WERI-Rb-1 (cell line): ENCODE results near the gene STX10.
A peak's percentile ranks its signal among the peaks of the same experiment; 100 is the strongest.

Experiments used
- DNase-seq: peaks from one replicate; pipeline ENCODE4 v3.0.0-alpha.2; 2020
- H3K27ac ChIP-seq: fragments of 250-450 bp; sonication (Bioruptor Pico); 2 replicates; pipeline ENCODE4 v1.5.1; 2020; ENCODE audit warnings: mild to moderate bottlenecking, moderate library complexity
- H3K27me3 ChIP-seq: fragments of 250-450 bp; sonication (Bioruptor Pico); 2 replicates; pipeline ENCODE4 v1.5.1; 2021; ENCODE audit warnings: mild to moderate bottlenecking, low read depth, moderate library complexity; ENCODE audit not compliant: insufficient read depth, severe bottlenecking
- H3K36me3 ChIP-seq: fragments of 250-450 bp; sonication (Bioruptor Pico); 2 replicates; pipeline ENCODE4 v1.5.1; 2020; ENCODE audit warnings: mild to moderate bottlenecking, moderate library complexity
- H3K4me3 ChIP-seq: 2 replicates; pipeline ENCODE4 v1.5.1; 2011; ENCODE audit warnings: low read depth, mild to moderate bottlenecking, control low read depth, low read length
- H3K9me3 ChIP-seq: fragments of 250-450 bp; sonication (Bioruptor Pico); 2 replicates; pipeline ENCODE4 v1.5.1; 2021; ENCODE audit warnings: mild to moderate bottlenecking, moderate library complexity; ENCODE audit not compliant: severe bottlenecking
- TF ChIP-seq, protein P1 (sequence below): IDR thresholded peaks from 2 replicates; pipeline ENCODE4 v1.5.1; 2011; ENCODE audit warnings: low read depth, mild to moderate bottlenecking, control low read depth, inconsistent platforms, low read length

The STX10 gene

DNA sequence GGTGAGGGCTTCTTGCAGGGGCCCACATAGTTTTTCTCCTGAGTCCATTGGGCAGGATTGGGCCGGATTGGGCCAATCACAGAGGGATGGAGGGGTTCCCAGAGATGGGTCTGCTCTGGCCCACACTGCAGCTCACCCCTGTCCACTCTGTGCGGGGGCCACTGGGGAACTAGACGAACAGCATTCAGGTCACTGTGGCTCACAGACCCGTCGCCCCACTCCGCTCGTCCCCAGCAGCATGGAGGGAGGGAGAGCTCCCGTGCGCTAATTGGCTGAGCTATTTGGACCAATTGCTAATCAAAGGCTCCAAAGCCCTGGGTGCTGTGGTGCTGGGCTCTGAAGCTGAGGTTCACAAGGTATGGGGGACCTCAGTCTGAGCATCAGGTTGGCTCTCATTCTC lies 20.8 kb downstream of the STX10 start:
- Histone ChIP-seq H3K9me3 (no peaks in the 10 kb centered on the region), H3K4me3 (no peak overlapping the region), H3K27me3 (no peaks in the 10 kb centered on the region), H3K36me3 (peaks cover 35% of the 10 kb centered on the region), H3K27ac (no peak overlapping the region)
- TF ChIP-seq, protein P1, sequence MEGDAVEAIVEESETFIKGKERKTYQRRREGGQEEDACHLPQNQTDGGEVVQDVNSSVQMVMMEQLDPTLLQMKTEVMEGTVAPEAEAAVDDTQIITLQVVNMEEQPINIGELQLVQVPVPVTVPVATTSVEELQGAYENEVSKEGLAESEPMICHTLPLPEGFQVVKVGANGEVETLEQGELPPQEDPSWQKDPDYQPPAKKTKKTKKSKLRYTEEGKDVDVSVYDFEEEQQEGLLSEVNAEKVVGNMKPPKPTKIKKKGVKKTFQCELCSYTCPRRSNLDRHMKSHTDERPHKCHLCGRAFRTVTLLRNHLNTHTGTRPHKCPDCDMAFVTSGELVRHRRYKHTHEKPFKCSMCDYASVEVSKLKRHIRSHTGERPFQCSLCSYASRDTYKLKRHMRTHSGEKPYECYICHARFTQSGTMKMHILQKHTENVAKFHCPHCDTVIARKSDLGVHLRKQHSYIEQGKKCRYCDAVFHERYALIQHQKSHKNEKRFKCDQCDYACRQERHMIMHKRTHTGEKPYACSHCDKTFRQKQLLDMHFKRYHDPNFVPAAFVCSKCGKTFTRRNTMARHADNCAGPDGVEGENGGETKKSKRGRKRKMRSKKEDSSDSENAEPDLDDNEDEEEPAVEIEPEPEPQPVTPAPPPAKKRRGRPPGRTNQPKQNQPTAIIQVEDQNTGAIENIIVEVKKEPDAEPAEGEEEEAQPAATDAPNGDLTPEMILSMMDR, result no peak
- DNase-seq, result no peak

DNA sequence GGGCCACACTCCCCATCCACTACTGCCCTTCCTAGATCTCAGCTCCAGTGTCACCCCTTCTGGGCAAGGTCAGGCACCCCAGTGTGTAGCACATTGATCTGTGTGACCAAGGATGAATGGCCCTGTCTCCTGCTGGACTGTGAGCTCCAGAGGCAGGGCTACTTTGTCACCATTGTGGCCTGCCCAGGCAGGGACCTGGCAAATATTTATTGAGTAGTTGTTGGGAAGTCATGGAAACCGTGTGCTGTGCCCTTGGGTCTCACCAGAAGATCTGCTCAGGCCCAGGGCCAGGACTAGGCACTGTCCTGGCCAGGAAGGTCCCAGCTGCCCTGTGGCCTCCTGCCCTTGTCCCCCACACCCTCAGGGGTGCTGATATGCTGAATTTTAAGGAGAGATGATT lies 21.6 kb downstream of the STX10 start:
- H3K27ac ChIP-seq, result peak overlapping the region; percentile 26; the same call in 1 of the 2 replicates
- peaks cover 36% of the 10 kb centered on the region for H3K36me3 ChIP-seq
- no peak for DNase-seq
- H3K27me3 ChIP-seq, result no peaks in the 10 kb centered on the region
- H3K4me3 ChIP-seq, result no peak overlapping the region
- TF ChIP-seq, protein P1, result no peak
- H3K9me3 ChIP-seq, result no peaks in the 10 kb centered on the region

DNA sequence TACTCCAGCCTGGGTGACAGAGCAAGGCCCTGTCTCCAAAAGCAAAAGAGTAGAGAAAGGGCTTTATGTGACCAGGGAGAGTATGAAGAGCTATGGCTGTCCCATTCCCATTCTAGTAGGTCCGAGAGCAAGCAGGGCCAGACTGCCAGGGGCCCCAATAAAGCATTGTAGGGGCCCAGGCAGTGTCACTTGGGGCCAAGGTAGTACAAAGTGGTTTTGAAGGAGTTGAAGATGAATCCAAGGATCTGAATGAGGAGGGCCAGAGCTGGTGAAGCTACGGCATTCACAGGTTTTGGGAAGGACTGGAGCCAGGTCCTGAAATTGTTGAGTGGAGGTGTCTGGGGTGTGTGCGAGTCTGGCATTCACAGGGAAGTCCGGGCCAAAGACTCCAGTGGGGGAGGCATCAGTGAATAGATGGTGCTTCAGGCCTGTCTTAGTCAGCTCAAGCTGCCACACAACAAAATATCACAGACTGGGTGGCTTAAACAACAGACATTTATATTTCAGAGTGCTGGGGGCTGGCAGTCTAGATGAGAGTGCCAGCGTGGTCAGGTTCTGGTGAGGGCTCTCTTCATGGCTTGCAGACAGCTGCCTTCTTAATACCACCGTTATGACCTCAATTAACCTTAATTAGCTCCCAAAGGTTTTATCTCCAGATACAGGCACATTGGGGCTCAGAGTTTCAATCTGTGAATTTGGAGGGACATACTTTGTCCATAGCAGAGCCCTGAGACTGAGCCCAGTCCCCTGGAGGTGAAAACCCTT lies 22.2 kb downstream of the STX10 start:
- Histone ChIP-seq H3K36me3 (peaks cover 39% of the 10 kb centered on the region), H3K4me3 (no peak overlapping the region), H3K27ac (peak overlapping the region; percentile 39; the same call in 1 of the 2 replicates), H3K9me3 (no peaks in the 10 kb centered on the region), H3K27me3 (no peaks in the 10 kb centered on the region)
- no peak for DNase-seq
- TF ChIP-seq, protein P1, result no peak

DNA sequence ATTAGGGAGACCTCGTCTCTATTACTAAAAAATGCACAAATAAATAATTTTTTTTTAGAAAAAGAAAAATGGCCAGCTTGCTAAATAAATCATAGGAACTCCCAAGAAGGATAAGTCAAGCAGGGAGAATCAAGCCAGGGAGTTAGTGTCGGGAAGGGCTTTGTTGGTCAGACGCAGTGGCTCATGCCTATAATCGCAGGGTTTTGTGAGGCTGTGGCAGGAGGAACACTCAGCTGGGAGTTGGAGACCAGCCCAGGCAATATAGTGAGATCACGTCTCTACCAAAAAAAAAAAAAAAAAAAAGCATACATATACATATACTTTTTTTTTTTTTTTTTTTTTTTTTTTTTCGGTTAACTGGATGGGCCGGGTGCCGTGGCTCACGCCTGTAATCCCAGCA lies 23.1 kb downstream of the STX10 start:
- Histone ChIP-seq H3K4me3 (no peak overlapping the region), H3K9me3 (no peaks in the 10 kb centered on the region), H3K27ac (peak overlapping the region; percentile 35; the same call in 1 of the 2 replicates), H3K27me3 (no peaks in the 10 kb centered on the region), H3K36me3 (peaks cover 40% of the 10 kb centered on the region)
- no peak for DNase-seq
- TF ChIP-seq, protein P1, result no peak

DNA sequence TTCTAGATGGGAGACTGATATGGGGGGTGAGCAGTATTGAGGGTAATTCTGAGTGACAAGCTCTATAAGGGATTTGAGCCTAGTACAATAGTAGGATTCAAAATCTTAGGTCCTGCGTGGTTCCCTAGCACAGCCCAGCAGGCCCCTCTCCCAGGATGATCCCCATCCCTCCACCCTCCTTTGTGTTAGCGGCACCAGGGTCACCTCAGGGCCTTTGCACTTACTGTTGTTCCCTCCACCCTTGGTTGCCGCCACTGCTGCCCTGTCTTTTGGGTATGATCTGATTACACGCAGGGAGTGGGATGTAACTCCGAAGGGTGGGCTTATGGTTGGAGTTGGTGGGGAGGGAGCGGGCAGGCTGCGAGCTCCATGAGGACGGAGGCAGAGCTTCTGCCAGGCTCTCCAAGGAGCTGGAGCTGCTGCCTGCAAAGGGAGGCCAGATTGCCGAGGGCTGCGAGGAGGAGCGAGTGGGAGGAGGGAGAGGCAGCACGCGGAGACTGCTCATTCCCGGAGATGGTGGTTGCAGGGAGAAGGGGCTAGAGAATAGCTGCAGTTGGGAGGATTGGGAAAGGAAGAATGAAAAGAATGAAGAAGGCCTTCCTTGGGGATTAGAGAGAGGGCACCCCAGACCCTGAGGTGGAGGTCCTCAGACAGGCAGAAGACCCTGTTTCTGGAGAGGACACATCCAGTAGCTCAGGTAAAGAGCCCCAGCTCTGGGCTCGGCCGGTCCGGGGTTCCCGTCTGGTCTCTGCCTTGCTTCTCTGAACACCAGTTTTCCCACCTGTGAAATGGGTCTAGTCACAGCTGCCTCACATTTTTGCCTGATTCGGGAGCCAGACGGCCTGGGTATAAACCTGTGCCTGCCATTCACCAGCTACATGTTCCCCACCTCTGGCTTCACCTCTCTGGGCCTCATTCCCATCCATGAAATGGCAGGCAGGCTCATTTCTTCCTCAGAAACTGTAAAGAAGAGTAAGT lies 26.9 kb downstream of the STX10 start:
- no peaks in the 10 kb centered on the region for H3K9me3 ChIP-seq
- peaks cover 58% of the 10 kb centered on the region for H3K36me3 ChIP-seq
- peak overlapping the region; percentile 74 for H3K27ac ChIP-seq
- H3K27me3 ChIP-seq, result no peaks in the 10 kb centered on the region
- H3K4me3 ChIP-seq, result no peak overlapping the region
- DNase-seq, result no peak
- TF ChIP-seq, protein P1, result no peak
